ENCODE results near the gene SLC25A13.
"Not testable (repeated sequence)": the region's sequence is repeated elsewhere in the genome, so short reads cannot be mapped to it uniquely, and the experiment has no call there.

Gene SLC25A13
- long read RNA-seq, transcript SLC25A13-201 (18 exons, 3,136 nt): major isoform, 12 of 43 reads
- long read RNA-seq, partial matches to known transcripts: 3 of 43 reads
- long read RNA-seq, other reads (novel, unspliced or antisense): 27 of 43 reads

- peak within 1 kb of the TSS; percentile 94 for H3K27ac ChIP-seq (replicated peaks)
- TF ChIP-seq, protein P1, sequence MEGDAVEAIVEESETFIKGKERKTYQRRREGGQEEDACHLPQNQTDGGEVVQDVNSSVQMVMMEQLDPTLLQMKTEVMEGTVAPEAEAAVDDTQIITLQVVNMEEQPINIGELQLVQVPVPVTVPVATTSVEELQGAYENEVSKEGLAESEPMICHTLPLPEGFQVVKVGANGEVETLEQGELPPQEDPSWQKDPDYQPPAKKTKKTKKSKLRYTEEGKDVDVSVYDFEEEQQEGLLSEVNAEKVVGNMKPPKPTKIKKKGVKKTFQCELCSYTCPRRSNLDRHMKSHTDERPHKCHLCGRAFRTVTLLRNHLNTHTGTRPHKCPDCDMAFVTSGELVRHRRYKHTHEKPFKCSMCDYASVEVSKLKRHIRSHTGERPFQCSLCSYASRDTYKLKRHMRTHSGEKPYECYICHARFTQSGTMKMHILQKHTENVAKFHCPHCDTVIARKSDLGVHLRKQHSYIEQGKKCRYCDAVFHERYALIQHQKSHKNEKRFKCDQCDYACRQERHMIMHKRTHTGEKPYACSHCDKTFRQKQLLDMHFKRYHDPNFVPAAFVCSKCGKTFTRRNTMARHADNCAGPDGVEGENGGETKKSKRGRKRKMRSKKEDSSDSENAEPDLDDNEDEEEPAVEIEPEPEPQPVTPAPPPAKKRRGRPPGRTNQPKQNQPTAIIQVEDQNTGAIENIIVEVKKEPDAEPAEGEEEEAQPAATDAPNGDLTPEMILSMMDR (IDR thresholded peaks at IDR 0.05; ENCODE audit: insufficient read depth, low read length): no peak
- TF ChIP-seq POLR2AphosphoS5 (IDR thresholded peaks at IDR 0.05; ENCODE audit: low read depth) (peak; percentile 74), GABPA (IDR thresholded peaks at IDR 0.05; ENCODE audit: low read depth) (peak; percentile 2; the same call in 1 of the 2 replicates), REST (IDR thresholded peaks at IDR 0.05; ENCODE audit: insufficient replicate concordance, low read depth) (peak; percentile 90)
- DNase-seq (ENCODE audit: low read depth in 1 of 2, low spot score in 1 of 2): peak; percentile 62 to 83
- H3K4me3 ChIP-seq (replicated peaks; ENCODE audit: insufficient read depth, low read length): peak within 1 kb of the TSS; percentile 84
- no peaks in the 10 kb centered on the region for H3K27me3 ChIP-seq (ENCODE audit: insufficient read depth, poor library complexity, severe bottlenecking)
Measured at GRCh38 chr7:96321658-96322372, at the start of gene SLC25A13. SLC25A13 (minus strand) TSS chr7:96322098; CDS start chr7:96321956, 142 bp downstream.

DNA sequence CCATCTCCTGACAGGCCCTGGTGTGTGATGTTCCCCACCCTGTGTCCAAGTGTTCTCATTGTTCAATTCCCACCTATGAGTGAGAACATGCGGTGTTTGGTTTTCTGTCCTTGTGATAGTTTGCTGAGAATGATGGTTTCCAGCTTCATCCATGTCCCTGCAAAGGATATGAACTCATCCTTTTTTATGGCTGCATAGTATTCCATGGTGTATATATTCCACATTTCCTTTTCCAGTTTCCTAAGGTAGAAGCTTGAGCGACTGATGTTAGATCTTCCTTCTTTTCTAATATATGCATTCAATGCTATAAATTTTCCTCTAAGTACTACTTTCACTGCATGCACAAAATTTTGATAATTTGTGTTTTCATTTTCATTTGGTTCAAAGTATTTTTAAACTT lies 44.0 kb upstream of the SLC25A13 start:
- not testable (repeated sequence) for H3K27ac ChIP-seq (replicated peaks); H3K4me3 ChIP-seq (replicated peaks; ENCODE audit: insufficient read depth, low read length); H3K27me3 ChIP-seq (ENCODE audit: insufficient read depth, poor library complexity, severe bottlenecking); DNase-seq (ENCODE audit: low read depth in 1 of 2, low spot score in 1 of 2)

DNA sequence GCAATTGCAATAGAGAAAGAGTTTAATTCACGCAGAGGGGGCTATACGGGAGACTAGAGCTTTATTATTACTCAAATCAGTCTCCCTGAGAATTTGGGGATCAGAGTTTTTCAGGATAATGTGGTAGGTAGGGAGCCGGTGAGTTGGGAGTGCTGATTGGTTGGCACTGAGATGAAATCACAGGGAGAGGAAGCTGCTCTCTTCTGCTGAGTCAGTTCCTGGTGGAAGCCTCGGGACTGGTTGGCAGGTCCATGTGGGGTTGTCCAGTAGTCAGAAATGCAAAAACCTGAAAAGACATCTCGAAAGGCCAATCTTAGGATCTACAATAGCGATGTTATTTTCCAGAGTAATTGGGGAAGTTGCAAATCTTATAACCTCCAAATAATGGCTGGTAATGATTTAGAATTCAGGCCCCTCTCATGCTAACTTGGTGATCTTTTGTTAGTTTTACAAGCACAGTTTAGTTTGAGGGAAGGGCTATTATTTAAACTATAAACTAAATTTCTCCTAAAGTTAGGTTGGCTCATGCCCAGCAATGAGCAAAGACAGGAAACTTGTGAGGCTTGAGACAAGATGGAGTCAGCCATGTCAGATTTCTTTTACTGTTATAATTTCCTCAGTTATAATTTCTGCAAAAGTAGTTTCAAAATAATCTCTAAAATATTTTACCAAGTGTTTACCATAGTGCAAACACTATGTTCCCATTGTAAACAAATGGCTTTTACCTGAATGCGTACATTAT lies 39.4 kb upstream of the SLC25A13 start:
- no peak for TF ChIP-seq REST (IDR thresholded peaks at IDR 0.05; ENCODE audit: insufficient replicate concordance, low read depth)
- TF ChIP-seq, protein P1 (IDR thresholded peaks at IDR 0.05; ENCODE audit: insufficient read depth, low read length): no peak
- TF ChIP-seq SPI1 (IDR thresholded peaks at IDR 0.05; ENCODE audit: borderline replicate concordance, low read depth): no peak
- TF ChIP-seq GABPA (IDR thresholded peaks at IDR 0.05; ENCODE audit: low read depth): no peak
- no peak for TF ChIP-seq POLR2AphosphoS5 (IDR thresholded peaks at IDR 0.05; ENCODE audit: low read depth)
- no peaks in the 10 kb centered on the region for H3K27me3 ChIP-seq (ENCODE audit: insufficient read depth, poor library complexity, severe bottlenecking)
- H3K27ac ChIP-seq (replicated peaks): no peak overlapping the region
- no peak overlapping the region for H3K4me3 ChIP-seq (replicated peaks; ENCODE audit: insufficient read depth, low read length)
- DNase-seq (ENCODE audit: low read depth in 1 of 2, low spot score in 1 of 2): no peak

GRCh38 chr7:96359876-96360275 lies 38.0 kb upstream of the SLC25A13 start:
- no peak overlapping the region for H3K4me3 ChIP-seq (replicated peaks; ENCODE audit: insufficient read depth, low read length)
- no peak for DNase-seq (ENCODE audit: low read depth in 1 of 2, low spot score in 1 of 2)
- TF ChIP-seq POLR2AphosphoS5 (IDR thresholded peaks at IDR 0.05; ENCODE audit: low read depth) (no peak), GABPA (IDR thresholded peaks at IDR 0.05; ENCODE audit: low read depth) (no peak), SPI1 (IDR thresholded peaks at IDR 0.05; ENCODE audit: borderline replicate concordance, low read depth) (no peak), REST (IDR thresholded peaks at IDR 0.05; ENCODE audit: insufficient replicate concordance, low read depth) (no peak)
- TF ChIP-seq, protein P1 (IDR thresholded peaks at IDR 0.05; ENCODE audit: insufficient read depth, low read length): no peak
- no peak overlapping the region for H3K27ac ChIP-seq (replicated peaks)
- H3K27me3 ChIP-seq (ENCODE audit: insufficient read depth, poor library complexity, severe bottlenecking): no peaks in the 10 kb centered on the region

All from HL-60 (cell line).